HG03039 (cell line): ENCODE measurements around the gene L3MBTL1.

Experiments
- ATAC-seq: cut with Tn5 transposase; IDR thresholded peaks from one replicate; pipeline ENCODE4 v1.9.1; 2021; ENCODE audit warnings: mild to moderate bottlenecking, moderate library complexity; ENCODE audit not compliant: unreplicated experiment

Gene L3MBTL1

DNA sequence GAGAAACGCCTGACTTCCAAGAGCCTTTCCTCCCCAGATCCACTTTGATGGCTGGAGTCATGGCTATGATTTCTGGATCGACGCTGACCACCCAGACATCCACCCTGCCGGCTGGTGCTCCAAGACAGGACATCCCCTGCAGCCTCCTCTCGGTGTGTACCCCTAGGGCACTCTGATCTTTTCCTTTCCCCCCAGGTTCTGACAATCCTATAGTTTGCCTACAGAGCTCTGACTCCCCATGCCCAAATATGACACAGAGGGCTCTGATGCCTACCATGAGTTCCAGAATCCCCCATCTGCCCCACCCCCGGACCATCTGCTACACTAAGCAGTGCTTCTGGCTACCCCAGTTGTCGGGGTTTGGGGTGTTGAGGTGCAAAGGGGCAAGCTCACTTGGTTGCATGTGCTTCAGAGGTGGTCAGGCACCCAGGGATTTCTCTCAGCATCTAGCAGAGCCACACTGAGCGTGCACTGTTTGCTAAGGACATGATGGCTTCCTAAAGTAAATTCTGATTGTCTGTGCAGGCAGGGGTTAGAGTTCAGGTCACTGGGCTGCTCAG, 27.4 kb downstream of the L3MBTL1 start:
- ATAC-seq, result no peak

DNA sequence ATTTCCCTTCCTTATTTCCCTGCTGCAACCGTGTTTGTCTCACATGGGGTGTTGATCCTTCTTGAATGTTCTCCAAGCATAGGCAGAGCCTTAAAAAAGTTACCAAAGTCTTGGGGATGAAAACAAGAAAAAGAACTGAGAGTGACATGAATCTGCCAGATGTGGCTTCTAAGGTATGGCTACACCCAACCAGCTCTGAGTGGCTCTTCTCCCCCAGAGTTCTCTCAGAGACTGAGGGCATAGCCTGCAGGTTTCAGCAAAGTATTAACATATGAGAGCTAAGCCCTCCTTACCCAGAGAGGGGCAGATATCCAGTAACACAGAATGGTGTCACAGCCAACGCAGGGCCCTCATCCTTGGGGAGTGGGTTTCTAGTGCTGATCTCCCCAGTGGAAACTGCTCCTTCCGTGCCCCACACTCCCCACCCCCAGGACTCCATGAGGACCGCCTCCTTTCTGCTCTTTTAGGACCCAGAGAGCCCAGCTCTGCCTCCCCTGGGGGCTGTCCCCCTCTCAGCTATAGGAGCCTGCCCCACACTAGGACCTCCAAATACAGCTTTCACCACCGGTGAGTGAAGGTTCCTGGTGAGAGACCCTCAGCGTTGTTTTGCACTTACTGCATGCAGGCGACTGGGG, 28.0 kb downstream of the L3MBTL1 start:
- ATAC-seq, result no peak

DNA sequence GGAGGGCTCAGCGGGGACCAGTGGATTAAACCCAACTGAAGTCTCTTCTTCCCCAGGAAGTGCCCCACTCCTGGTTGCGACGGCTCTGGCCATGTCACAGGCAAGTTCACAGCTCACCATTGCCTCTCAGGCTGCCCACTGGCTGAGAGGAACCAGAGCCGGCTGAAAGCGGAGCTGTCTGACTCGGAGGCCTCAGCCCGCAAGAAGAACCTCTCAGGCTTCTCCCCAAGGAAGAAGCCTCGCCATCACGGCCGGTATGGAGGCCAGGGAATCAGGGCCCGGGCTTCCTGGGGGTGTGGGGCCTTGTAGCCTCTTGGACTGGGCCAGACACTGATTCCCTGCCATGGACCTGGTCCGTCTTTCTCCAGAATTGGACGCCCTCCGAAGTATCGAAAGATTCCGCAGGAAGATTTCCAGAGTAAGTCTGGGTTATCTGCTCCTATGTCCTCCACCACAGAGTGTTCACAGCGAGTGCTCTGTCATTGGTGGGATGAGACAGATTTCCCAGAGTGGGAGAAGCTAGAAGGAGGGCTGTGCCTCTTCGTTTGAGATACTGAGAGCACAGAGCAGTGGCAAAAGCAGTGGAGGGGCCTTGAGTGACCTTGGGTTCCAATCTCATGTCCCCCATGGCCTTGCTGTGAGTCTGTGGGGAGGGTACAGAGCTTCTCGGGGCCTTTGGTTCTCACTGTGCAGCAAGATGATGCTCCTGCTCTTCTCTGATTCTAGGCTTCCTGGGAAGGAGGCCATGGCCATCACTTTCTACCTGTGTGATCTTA, 28.7 kb downstream of the L3MBTL1 start:
- ATAC-seq, result no peak

DNA sequence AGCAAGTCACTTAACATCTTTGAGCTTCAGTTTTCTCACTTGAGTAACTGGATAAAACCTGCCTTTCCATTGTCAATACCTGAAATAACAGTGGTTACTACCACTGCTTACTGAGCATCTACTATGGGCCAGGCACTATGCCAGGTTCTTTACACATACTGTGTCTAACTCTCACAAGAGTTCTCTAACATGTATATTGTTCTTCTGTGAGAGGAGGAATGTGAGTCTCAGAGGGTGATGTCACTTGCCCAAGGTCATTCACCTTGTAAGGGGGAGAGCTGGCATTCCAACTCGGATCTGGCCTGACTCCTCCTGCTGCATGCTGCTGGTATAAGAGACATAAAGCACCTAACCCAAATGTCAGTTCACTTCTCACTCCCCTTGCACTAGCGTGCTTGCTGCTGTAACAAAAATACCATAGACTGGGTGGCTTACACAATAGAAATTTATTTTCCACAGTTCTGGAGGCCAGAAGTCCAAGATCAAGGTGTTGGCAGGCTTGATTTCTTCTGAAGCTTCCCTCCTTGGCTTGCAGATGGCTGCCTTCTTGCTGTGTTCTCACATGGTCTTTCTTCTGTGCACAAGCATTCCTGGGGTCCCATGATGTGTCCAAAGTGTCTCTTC, 29.4 kb downstream of the L3MBTL1 start:
- no peak for ATAC-seq

DNA sequence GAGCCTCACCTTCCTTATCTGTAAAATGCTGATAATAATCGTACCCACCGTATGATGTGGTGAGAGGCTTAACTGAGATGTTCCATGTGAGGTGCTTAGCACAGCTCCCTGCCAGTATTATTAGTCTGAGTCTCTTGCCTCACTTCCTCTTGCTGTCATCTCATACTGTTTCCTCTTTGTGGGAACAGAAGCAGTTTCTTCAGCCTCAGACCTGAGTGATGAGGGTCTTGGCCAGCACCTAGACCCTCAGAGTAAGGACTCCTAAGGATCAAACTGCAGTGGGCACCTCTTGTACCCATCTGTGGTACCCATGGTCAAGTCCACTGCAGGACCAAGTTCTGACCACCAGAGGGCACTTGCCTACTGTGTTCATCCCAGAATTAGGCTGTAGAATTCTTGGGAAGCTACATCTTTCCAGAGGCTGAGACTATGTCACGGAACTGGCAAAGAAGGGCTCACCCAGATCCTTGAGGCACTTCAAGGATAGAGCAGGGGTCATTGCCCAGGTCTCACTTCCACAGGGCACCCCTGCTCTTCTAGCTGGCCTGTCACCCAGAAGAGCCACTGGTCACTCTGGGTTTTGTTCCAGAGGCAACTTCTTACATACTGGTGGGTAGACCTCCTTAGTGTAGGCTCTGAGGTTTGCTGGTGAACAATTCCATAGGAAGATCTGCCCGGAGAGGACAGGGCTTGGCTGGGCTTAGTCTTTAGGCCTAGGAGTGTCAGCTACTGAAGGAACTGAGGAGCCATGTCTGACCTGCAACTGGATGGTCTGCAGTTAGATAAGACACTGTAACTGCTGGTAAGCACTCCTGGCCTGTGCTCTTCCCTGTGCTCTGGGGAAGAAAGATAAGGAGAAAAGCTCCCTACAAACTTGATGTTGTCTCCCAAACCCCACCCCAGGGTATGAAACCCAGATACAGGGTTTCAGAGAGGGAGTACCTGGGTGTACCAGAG, 30.7 kb downstream of the L3MBTL1 start:
- ATAC-seq, result no peak

- no peak for ATAC-seq
Observed at GRCh38 chr20:43538878-43539700, 31.6 kb downstream of the L3MBTL1 start.

DNA sequence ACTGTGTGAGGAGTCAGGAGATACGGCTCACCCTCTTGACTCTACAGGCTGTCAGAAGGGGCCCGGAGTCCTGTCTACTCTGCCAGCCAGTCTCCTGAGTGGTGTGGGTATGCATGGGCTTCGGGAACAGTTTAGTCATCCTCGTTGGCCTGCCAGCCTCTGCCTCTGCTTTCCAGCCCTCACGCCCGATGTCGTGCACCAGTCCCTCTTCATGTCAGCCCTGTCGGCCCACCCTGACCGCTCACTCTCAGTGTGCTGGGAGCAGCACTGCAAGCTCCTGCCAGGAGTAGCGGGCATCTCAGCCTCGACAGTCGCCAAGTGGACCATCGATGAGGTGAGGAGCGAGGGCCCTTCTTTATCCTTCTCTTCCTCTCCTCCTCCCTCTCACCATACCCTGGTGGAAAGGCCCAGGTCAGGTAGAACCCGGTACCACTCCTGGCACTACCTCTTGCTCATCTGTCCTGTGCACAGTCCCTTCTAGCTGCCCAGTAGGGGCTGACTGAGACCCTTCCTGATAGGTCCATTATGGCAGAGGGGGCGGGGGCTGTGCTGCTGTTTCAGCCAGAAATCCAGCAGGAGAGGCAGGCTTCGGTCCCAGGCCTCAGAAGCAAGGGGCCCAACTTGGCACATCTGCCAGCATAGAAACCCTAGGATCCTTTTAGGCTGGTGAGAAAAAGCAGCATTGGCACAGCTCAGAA, 32.6 kb downstream of the L3MBTL1 start:
- no peak for ATAC-seq

- no peak for ATAC-seq
Observed at GRCh38 chr20:43540673-43541060, 33.2 kb downstream of the L3MBTL1 start.

- no peak for ATAC-seq
Observed at GRCh38 chr20:43541214-43541613, 33.7 kb downstream of the L3MBTL1 start.

- no peak for ATAC-seq
Observed at GRCh38 chr20:43542161-43542560, 34.7 kb downstream of the L3MBTL1 start.

GRCh38 chr20:43542674-43543073, 35.2 kb downstream of the L3MBTL1 start:
- no peak for ATAC-seq

- no peak for ATAC-seq
Observed at GRCh38 chr20:43543138-43543537, 35.6 kb downstream of the L3MBTL1 start.

- no peak for ATAC-seq
Observed at GRCh38 chr20:43544501-43544900, 37.0 kb downstream of the L3MBTL1 start.

GRCh38 chr20:43545837-43546578, 38.5 kb downstream of the L3MBTL1 start:
- no peak for ATAC-seq

GRCh38 chr20:43548273-43548880, 40.9 kb downstream of the L3MBTL1 start:
- ATAC-seq, result no peak

GRCh38 chr20:43549416-43550065, 42.0 kb downstream of the L3MBTL1 start:
- no peak for ATAC-seq

GRCh38 chr20:43550456-43550855, 43.0 kb downstream of the L3MBTL1 start:
- no peak for ATAC-seq

- ATAC-seq, result no peak
Observed at GRCh38 chr20:43554369-43554768, 46.9 kb downstream of the L3MBTL1 start.
